GM23338 (cell line): ENCODE results near the gene TCF12. TPM values are rescaled to one million over a fixed set of nuclear protein-coding genes. Genes with fewer than 3 reads are reported as not detected.

ENCODE experiments used
- ATAC-seq: fragments of 200-7000 bp; cut with Tn5 transposase; 3 replicates; pipeline ENCODE4 v1.9.1; 2020
- DNase-seq: peaks from one replicate; pipeline ENCODE4 v3.0.0-alpha.2; 2015; ENCODE audit warnings: low spot score
- H2AFZ ChIP-seq: fragments of 200-600 bp; sonication (generic); 2 replicates; pipeline ENCODE4 v1.8.0; 2016; ENCODE audit warnings: antibody characterized with exemption, mild to moderate bottlenecking, moderate library complexity
- H3F3A ChIP-seq: fragments of 200-600 bp; sonication (generic); replicated peaks from 2 replicates; pipeline ENCODE4 v1.8.0; 2017; ENCODE audit warnings: antibody characterized with exemption, mixed run types, low read depth
- H3K27ac ChIP-seq: fragments of 200-600 bp; sonication (generic); 2 replicates; pipeline ENCODE4 v1.6.1; 2016; ENCODE audit warnings: low read depth
- H3K27me3 ChIP-seq: fragments of 200-600 bp; sonication (generic); 2 replicates; pipeline ENCODE4 v1.8.0; 2016; ENCODE audit warnings: mild to moderate bottlenecking, mixed run types, moderate library complexity; ENCODE audit not compliant: insufficient read depth
- H3K36me3 ChIP-seq: fragments of 200-600 bp; sonication (generic); 2 replicates; pipeline ENCODE4 v1.8.0; 2016; ENCODE audit warnings: mild to moderate bottlenecking; ENCODE audit not compliant: insufficient read depth
- H3K4me1 ChIP-seq: fragments of 200-600 bp; sonication (generic); 2 replicates; pipeline ENCODE4 v1.8.0; 2016; ENCODE audit warnings: mild to moderate bottlenecking, moderate library complexity; ENCODE audit not compliant: insufficient read depth
- H3K4me2 ChIP-seq: fragments of 200-600 bp; sonication (generic); 2 replicates; pipeline ENCODE4 v1.7.1; 2017; ENCODE audit warnings: mixed run types
- H3K4me3 ChIP-seq: fragments of 200-600 bp; sonication (generic); 2 replicates; pipeline ENCODE4 v1.6.1; 2016; ENCODE audit warnings: mixed run types
- H3K79me2 ChIP-seq: fragments of 200-600 bp; sonication (generic); replicated peaks from 2 replicates; pipeline ENCODE4 v1.8.0; 2017; ENCODE audit warnings: mild to moderate bottlenecking; ENCODE audit not compliant: insufficient read depth
- H3K9me2 ChIP-seq: fragments of 200-600 bp; sonication (generic); 2 replicates; pipeline ENCODE4 v1.8.0; 2017; ENCODE audit not compliant: insufficient read depth
- H4K20me1 ChIP-seq: fragments of 200-600 bp; sonication (generic); replicated peaks from 2 replicates; pipeline ENCODE4 v1.8.0; 2017; ENCODE audit warnings: mild to moderate bottlenecking; ENCODE audit not compliant: insufficient read depth
- H3K27ac Mint-ChIP-seq: 2 replicates; pipeline ENCODE4 v1.8.0; 2020; ENCODE audit warnings: inconsistent platforms, mild to moderate bottlenecking, moderate library complexity, mixed read lengths
- H3K27me3 Mint-ChIP-seq: 3 replicates; pipeline ENCODE4 v1.8.0; 2022; ENCODE audit warnings: low read depth, mild to moderate bottlenecking, moderate library complexity, mixed read lengths, inconsistent platforms; ENCODE audit not compliant: insufficient read depth, poor library complexity
- H3K36me3 Mint-ChIP-seq: 3 replicates; pipeline ENCODE4 v1.8.0; 2021; ENCODE audit warnings: low read depth, mild to moderate bottlenecking, inconsistent platforms, moderate library complexity, mixed read lengths
- H3K4me1 Mint-ChIP-seq: 3 replicates; pipeline ENCODE4 v1.8.0; 2020; ENCODE audit warnings: mild to moderate bottlenecking, inconsistent platforms, mixed read lengths
- H3K4me3 Mint-ChIP-seq: 3 replicates; pipeline ENCODE4 v1.8.0; 2021; ENCODE audit warnings: moderate library complexity, mild to moderate bottlenecking, inconsistent platforms, mixed read lengths
- H3K9me3 Mint-ChIP-seq: 3 replicates; pipeline ENCODE4 v1.8.0; 2020; ENCODE audit warnings: moderate library complexity, mild to moderate bottlenecking, inconsistent platforms, mixed read lengths
- CREB1 ChIP-seq: fragments of 250-450 bp; sonication (Bioruptor Pico); IDR thresholded peaks from 2 replicates; pipeline ENCODE4 v1.5.0; 2020; ENCODE audit warnings: low read depth, mild to moderate bottlenecking, moderate library complexity
- CTCF ChIP-seq, 2 experiments: fragments of 200-600 bp in 1 of 2; sonication (generic) in 1 of 2; conservative IDR thresholded peaks; 2 replicates each; pipeline versions ENCODE4 v1.5.1 to v1.6.1; 2016 to 2017; ENCODE audit warnings: antibody characterized with exemption in 2 of 2, low read depth in 2 of 2, mild to moderate bottlenecking in 2 of 2, moderate library complexity in 1 of 2
- ETS1 ChIP-seq: IDR thresholded peaks from 2 replicates; pipeline ENCODE4 v1.6.1; 2016; ENCODE audit warnings: antibody characterized with exemption
- EZH2 ChIP-seq: fragments of 200-600 bp; sonication (generic); IDR thresholded peaks from one replicate; pipeline ENCODE4 v1.8.0; 2017; ENCODE audit warnings: antibody characterized with exemption, mild to moderate bottlenecking, low read depth; ENCODE audit not compliant: unreplicated experiment
- EZH2phosphoT487 ChIP-seq: fragments of 200-600 bp; sonication (generic); IDR thresholded peaks from one replicate; pipeline ENCODE4 v1.8.1; 2018; ENCODE audit warnings: antibody characterized with exemption; ENCODE audit not compliant: unreplicated experiment
- JUNB ChIP-seq: IDR thresholded peaks from one replicate; pipeline ENCODE4 v1.6.1; 2016; ENCODE audit warnings: antibody characterized with exemption; ENCODE audit not compliant: unreplicated experiment
- NANOG ChIP-seq: IDR thresholded peaks from 2 replicates; pipeline ENCODE4 v1.6.1; 2016; ENCODE audit warnings: antibody characterized with exemption, borderline replicate concordance
- POLR2AphosphoS5 ChIP-seq: IDR thresholded peaks from 2 replicates; pipeline ENCODE4 v1.6.1; 2016; ENCODE audit warnings: antibody characterized with exemption, low read depth
- REST ChIP-seq: IDR thresholded peaks from one replicate; pipeline ENCODE4 v1.6.1; 2018; ENCODE audit warnings: antibody characterized with exemption; ENCODE audit not compliant: unreplicated experiment
- STAT1 ChIP-seq: IDR thresholded peaks from one replicate; pipeline ENCODE4 v1.6.1; 2016; ENCODE audit warnings: antibody characterized with exemption; ENCODE audit not compliant: unreplicated experiment
- ZNF114 ChIP-seq: fragments of 250-450 bp; sonication (Bioruptor Pico); IDR thresholded peaks from 2 replicates; pipeline ENCODE4 v1.5.0; 2020; ENCODE audit warnings: mild to moderate bottlenecking, moderate library complexity
- ZNF331 ChIP-seq: fragments of 250-450 bp; sonication (Bioruptor Pico); IDR thresholded peaks from 2 replicates; pipeline ENCODE4 v1.5.0; 2020; ENCODE audit warnings: low read depth, mild to moderate bottlenecking, moderate library complexity
- ZNF462 ChIP-seq: fragments of 250-450 bp; sonication (Bioruptor Pico); IDR thresholded peaks from 2 replicates; pipeline ENCODE4 v1.5.0; 2020; ENCODE audit warnings: mild to moderate bottlenecking, moderate library complexity
- polyA plus RNA-seq: library from polyadenylated mRNA; unstranded; fragments of >200 nt; fragmentation: Nextera tagmentation; extraction: Ambion mirVana; gene quantifications from 2 replicates; pipeline ENCODE4 v1.2.1, GENCODE V29; 2016
- total RNA-seq: library from RNA; depleted of rRNA; stranded (reverse); fragments of >200 nt; shearing (Covaris generic); gene quantifications from 2 replicates; pipeline ENCODE4 v1.2.3, GENCODE V29; 2014

Gene TCF12
- total and polyA plus RNA-seq, 2 experiments from 2014 or later, result 27.6 to 104 TPM

- no peak overlapping the region for H3K27ac Mint-ChIP-seq
These were observed 392.4 kb downstream of the TCF12 start for GRCh38 chr15:57310876-57311275.

More at GRCh38 chr15:57310876-57311275, 392.4 kb downstream of the TCF12 start:
- Histone ChIP-seq H3K4me1 (peaks cover 5% of the 10 kb centered on the region), H3K9me2 (0 out of 2 replicates have a peak, but pooled peaks cover 3% of the 10 kb centered on the region), H3K27me3 (no peaks in the 10 kb centered on the region), H3K27ac (no peak overlapping the region), H3F3A (peaks cover 9% of the 10 kb centered on the region; the same call in 1 of the 2 replicates), H3K4me3 (no peak overlapping the region), H2AFZ (peak overlapping the region; percentile 76), H3K36me3 (no peaks in the 10 kb centered on the region), H3K4me2 (no peak overlapping the region), H4K20me1 (no peaks in the 10 kb centered on the region), H3K79me2 (no peaks in the 10 kb centered on the region)
- Mint-ChIP-seq H3K27me3 (peaks cover 16% of the 10 kb centered on the region), H3K9me3 (0 out of 3 replicates have a peak, but pooled peaks cover 2% of the 10 kb centered on the region), H3K4me3 (no peak overlapping the region), H3K4me1 (peaks cover 13% of the 10 kb centered on the region), H3K36me3 (no peaks in the 10 kb centered on the region)
- no peak for ATAC-seq
- DNase-seq, result no peak
- TF ChIP-seq JUNB, result no peak
- TF ChIP-seq ZNF462 (CRISPR knock-in tag), result no peak
- no peak for TF ChIP-seq EZH2phosphoT487
- TF ChIP-seq ETS1, result no peak
- TF ChIP-seq STAT1, result no peak
- no peak for TF ChIP-seq CREB1 (CRISPR knock-in tag)
- no peak for TF ChIP-seq CTCF (conservative IDR thresholded peaks at IDR 0.05; ENCODE audit: low read depth in 2 of 2)
- no peak for TF ChIP-seq REST
- TF ChIP-seq EZH2, result no peak
- no peak for TF ChIP-seq NANOG
- TF ChIP-seq ZNF114 (CRISPR knock-in tag), result no peak
- no peak for TF ChIP-seq POLR2AphosphoS5
- TF ChIP-seq ZNF331 (CRISPR knock-in tag), result no peak
